K562 (cell line): ENCODE measurements around the gene AFAP1. TPM values are rescaled to one million over a fixed set of nuclear protein-coding genes. Genes with fewer than 3 reads are reported as not detected.

Experiments
- ATAC-seq: fragments of 200-7000 bp; cut with Tn5 transposase; 3 replicates; pipeline ENCODE4 v1.9.1; 2020; ENCODE audit warnings: moderate library complexity
- BruUV-seq: library from RNA; stranded (reverse); fragments of 400-500 nt; replicated peaks from 2 replicates; lab custom pipeline; 2021; lab: Mats Ljungman, UMichigan
- CTCF ChIA-PET: fragments of 300-600 bp; formaldehyde crosslinking; extraction: SDS; loops from one replicate; lab custom pipeline; 2021; ENCODE audit warnings: low intra/inter-chr PET ratio; lab: Yijun Ruan, JAX
- POLR2A ChIA-PET: fragments of 300-600, 350-650 bp; sonication (Branson Sonifier 250); formaldehyde crosslinking; extraction: SDS; loops from one replicate; lab custom pipeline; 2021; ENCODE audit warnings: antibody characterized with exemption, inconsistent platforms; lab: Yijun Ruan, JAX
- DNase-seq, 4 experiments: peaks; one replicate each; pipeline versions ENCODE4 v3.0.0 to v3.0.0-alpha.2; 2011 to 2018; ENCODE audit warnings: low spot score in 3 of 4, mixed read lengths in 3 of 4; ENCODE audit errors: extremely low read depth in 1 of 4
- FAIRE-seq: peaks from 2 replicates; lab custom pipeline; 2011; peaks lifted over from hg19 to GRCh38; lab: Jason Lieb, UNC
- H2AFZ ChIP-seq: 2 replicates; pipeline ENCODE4 v1.6.0; 2011; ENCODE audit warnings: low read depth, low read length, control low read depth, inconsistent platforms
- H3K27ac ChIP-seq: fragments of 200-600 bp; 3 replicates; pipeline ENCODE4 v1.8.0; 2011; ENCODE audit warnings: low read depth, mild to moderate bottlenecking, control low read depth, inconsistent platforms, low read length, moderate library complexity, mixed read lengths; ENCODE audit errors: extremely low read depth
- H3K27me3 ChIP-seq, 2 experiments: fragments of 300-600 bp in 1 of 2; 2 replicates in 1 of 2; 3 replicates in 1 of 2; pipeline versions ENCODE4 v1.6.0 to v1.8.0; 2011; ENCODE audit warnings: inconsistent platforms in 2 of 2, low read length in 2 of 2, mild to moderate bottlenecking in 1 of 2, mixed read lengths in 1 of 2, moderate library complexity in 1 of 2; ENCODE audit not compliant: control insufficient read depth in 2 of 2, insufficient read depth in 2 of 2
- H3K36me3 ChIP-seq: fragments of 300-600 bp; 3 replicates; pipeline ENCODE4 v1.8.0; 2011; ENCODE audit warnings: mild to moderate bottlenecking, low read length, inconsistent platforms; ENCODE audit not compliant: control insufficient read depth, insufficient read depth
- H3K4me1 ChIP-seq, 2 experiments: fragments of 200-600 bp in 1 of 2; replicated peaks in 1 of 2; 2 replicates in 1 of 2; 3 replicates in 1 of 2; pipeline versions ENCODE4 v1.5.1 to v1.8.0; 2011; ENCODE audit warnings: inconsistent platforms in 2 of 2, low read length in 2 of 2, mild to moderate bottlenecking in 1 of 2, mixed read lengths in 1 of 2, moderate library complexity in 1 of 2; ENCODE audit not compliant: control insufficient read depth in 2 of 2, insufficient read depth in 2 of 2
- H3K4me2 ChIP-seq: 2 replicates; pipeline ENCODE4 v1.6.1; 2011; ENCODE audit warnings: low read length, control low read depth, inconsistent platforms, mixed read lengths; ENCODE audit not compliant: insufficient read depth
- H3K4me3 ChIP-seq: fragments of 200-600 bp; sonication (generic), shearing (Covaris generic); 2 replicates; pipeline ENCODE4 v1.5.1; 2016; ENCODE audit warnings: control low read depth, inconsistent platforms
- H3K79me2 ChIP-seq: fragments of 200-600 bp; 3 replicates; pipeline ENCODE4 v1.8.0; 2011; ENCODE audit warnings: low read length, inconsistent platforms; ENCODE audit not compliant: control insufficient read depth, insufficient read depth
- H3K9ac ChIP-seq, 2 experiments: 2 replicates each; pipeline versions ENCODE4 v1.6.0 to v1.6.1; 2011; ENCODE audit warnings: low read depth in 2 of 2, low read length in 2 of 2, control low read depth in 1 of 2, inconsistent platforms in 1 of 2, mild to moderate bottlenecking in 1 of 2, mixed read lengths in 1 of 2; ENCODE audit not compliant: insufficient read depth in 1 of 2
- H3K9me1 ChIP-seq: one replicate; pipeline ENCODE4 v1.6.0; 2011; ENCODE audit warnings: inconsistent platforms, mild to moderate bottlenecking, low read length, moderate library complexity; ENCODE audit not compliant: control insufficient read depth, insufficient read depth
- H3K9me3 ChIP-seq: replicated peaks from 2 replicates; pipeline ENCODE4 v1.5.1; 2011; ENCODE audit warnings: low read depth, low read length, inconsistent platforms; ENCODE audit not compliant: control insufficient read depth, insufficient read depth
- H4K20me1 ChIP-seq: replicated peaks from 2 replicates; pipeline ENCODE4 v1.6.1; 2011; ENCODE audit warnings: low read length, inconsistent platforms, mixed read lengths; ENCODE audit not compliant: control insufficient read depth, insufficient read depth
- ATF1 ChIP-seq, 2 experiments: fragments of 450-650 bp in 1 of 2; IDR thresholded peaks; 2 replicates each; pipeline ENCODE4 v1.6.1; 2016; ENCODE audit warnings: missing compliant biosample characterization in 1 of 2, missing genetic modification characterization in 1 of 2
- BDP1 ChIP-seq: IDR thresholded peaks from 3 replicates; pipeline ENCODE4 v1.6.1; 2011; ENCODE audit not compliant: insufficient read length, insufficient read depth
- CEBPZ ChIP-seq: fragments of 150-350 bp; IDR thresholded peaks from 2 replicates; pipeline ENCODE4 v1.6.1; 2014; ENCODE audit warnings: low read depth, mild to moderate bottlenecking, low read length, borderline replicate concordance
- DDX20 ChIP-seq: fragments of 450-650 bp; IDR thresholded peaks from 2 replicates; pipeline ENCODE4 v1.6.1; 2016; ENCODE audit warnings: missing genetic modification characterization, low read depth, mild to moderate bottlenecking, missing compliant biosample characterization, moderate library complexity
- E2F3 ChIP-seq: fragments of 250-450 bp; sonication (Bioruptor Pico); IDR thresholded peaks from 2 replicates; pipeline ENCODE4 v1.4.0; 2020; ENCODE audit warnings: mild to moderate bottlenecking
- ESRRA ChIP-seq: fragments of 450-650 bp; IDR thresholded peaks from 2 replicates; pipeline ENCODE4 v1.6.1; 2014; ENCODE audit warnings: low read depth, mild to moderate bottlenecking, moderate library complexity, borderline replicate concordance
- EZH2 ChIP-seq: IDR thresholded peaks from 2 replicates; pipeline ENCODE4 v1.6.1; 2012; ENCODE audit warnings: low read depth, mild to moderate bottlenecking, inconsistent platforms, low read length, borderline replicate concordance
- FIP1L1 ChIP-seq: fragments of 200-400 bp; formaldehyde crosslinking; IDR thresholded peaks from 2 replicates; pipeline ENCODE4 v1.6.1; 2018; ENCODE audit warnings: mild to moderate bottlenecking, low read depth, low read length; ENCODE audit not compliant: poor library complexity, severe bottlenecking
- FOXA1 ChIP-seq: fragments of 450-650 bp; IDR thresholded peaks from 2 replicates; pipeline ENCODE4 v1.6.1; 2016; ENCODE audit warnings: mild to moderate bottlenecking, borderline replicate concordance
- GATA2 ChIP-seq: sonication (generic); formaldehyde crosslinking; IDR thresholded peaks from 2 replicates; pipeline ENCODE4 v1.4.0; 2020; ENCODE audit warnings: mild to moderate bottlenecking, missing genetic modification reagents
- GATAD2B ChIP-seq: fragments of 450-650 bp; IDR thresholded peaks from 2 replicates; pipeline ENCODE4 v1.6.1; 2017; ENCODE audit warnings: mild to moderate bottlenecking, borderline replicate concordance
- PML ChIP-seq: IDR thresholded peaks from 2 replicates; pipeline ENCODE4 v1.6.1; 2012; ENCODE audit warnings: low read length, inconsistent platforms
- SMARCA5 ChIP-seq: fragments of 450-650 bp; IDR thresholded peaks from 2 replicates; pipeline ENCODE4 v1.6.1; 2016
- WGBS: fragments of 100-300 bp; shearing (Covaris generic); methylation state at CpG from one replicate; pipeline ENCODE4 v1.1.6; 2016; ENCODE audit warnings: low coverage, mixed read lengths; ENCODE audit not compliant: insufficient coverage; ENCODE audit errors: missing lambda C conversion rate; 5-methylcytosine and 5-hydroxymethylcytosine counted together
- in situ Hi-C: fragments of 300-500 bp; cut with MboI; formaldehyde crosslinking; loops from 4 replicates; pipeline ENCODE4 v1.15.0; 2018; ENCODE audit warnings: inconsistent platforms, mixed read lengths
- intact Hi-C: fragments of 100-400 bp; cut with micrococcal nuclease; formaldehyde crosslinking; loops from 2 replicates; pipeline ENCODE4 v1.14.2; 2022
- polyA plus RNA-seq, 8 experiments: library from polyadenylated mRNA; depleted of rRNA in 4 of 8; stranded (reverse) in 5 of 8; unstranded in 3 of 8; fragments of >200 nt; fragmentation: Nextera tagmentation in 2 of 8; fragmentation: Illumina TruSeq in 1 of 8; extraction: Ambion mirVana in 2 of 8; extraction: Trizol in 1 of 8; gene quantifications; 2 replicates each; pipeline versions ENCODE4 v1.2.1 to v1.2.3, GENCODE V29; 2011 to 2014; ENCODE audit warnings: inconsistent platforms in 1 of 8, missing spikeins in 1 of 8
- total RNA-seq, 7 experiments: library from RNA; depleted of rRNA in 6 of 7; stranded (reverse); fragments of >200 nt in 6 of 7; fragmentation: Illumina TruSeq in 2 of 7; extraction: Trizol in 2 of 7; gene quantifications; 2 replicates each; pipeline versions ENCODE4 v1.2.1 to v1.2.3, GENCODE V29; 2011 to 2021; ENCODE audit warnings: low replicate concordance in 1 of 7

The AFAP1 gene
- total and polyA plus RNA-seq, 9 of the 15 experiments (the other 6 are each of a cell fraction or from before 2014, with no cell fraction given), result 0.07 to 0.42 (median 0.12) TPM; not detected in 1

- no peak overlapping the region for H3K4me2 ChIP-seq
- no peak overlapping the region for H3K4me3 ChIP-seq
These were observed 28.6 kb downstream of the AFAP1 start for GRCh38 chr4:7910952-7911578.

More at GRCh38 chr4:7910952-7911578, 28.6 kb downstream of the AFAP1 start:
- Histone ChIP-seq H2AFZ (no peak overlapping the region), H4K20me1 (no peaks in the 10 kb centered on the region), H3K27me3 (peaks cover 17 to 29% of the 10 kb centered on the region in 2 experiments; a peak in 4 of 5 replicates), H3K9me1 (no peaks in the 10 kb centered on the region), H3K9me3 (no peaks in the 10 kb centered on the region), H3K9ac (no peak overlapping the region), H3K4me1 (no peaks in the 10 kb centered on the region), H3K27ac (no peak overlapping the region), H3K79me2 (no peaks in the 10 kb centered on the region), H3K36me3 (no peaks in the 10 kb centered on the region)
- no peak for FAIRE-seq
- no peak for ATAC-seq
- in situ Hi-C loops (no loop called here), intact Hi-C loops (no loop called here)
- no TSS peak for BruUV-seq
- ChIA-PET CTCF (no interaction called here), POLR2A (interaction anchor here (0.6 kb wide), 1 partner anchor 329 kb away, joined by 3 read pairs; no protein-coding TSS in a partner anchor)
- WGBS, result 0% methylated on average over 15 of the region's 16 CpGs
- TF ChIP-seq BDP1, result no peak
- no peak for TF ChIP-seq DDX20
- TF ChIP-seq CEBPZ, result no peak
- TF ChIP-seq E2F3 (CRISPR knock-in tag), result no peak
- no peak for TF ChIP-seq FOXA1
- TF ChIP-seq FIP1L1, result no peak
- no peak for TF ChIP-seq SMARCA5
- no peak for TF ChIP-seq PML
- no peak for TF ChIP-seq EZH2
- TF ChIP-seq ATF1 (CRISPR knock-in tag; IDR thresholded peaks at IDR 0.05), result no peak
- no peak for TF ChIP-seq ATF1 (tag; IDR thresholded peaks at IDR 0.05)
- TF ChIP-seq GATAD2B, result no peak
- no peak for TF ChIP-seq ESRRA
- TF ChIP-seq GATA2 (CRISPR knock-in tag), result no peak
- no peak for DNase-seq
